Measurements from ENCODE around the gene P3H2.

DNA sequence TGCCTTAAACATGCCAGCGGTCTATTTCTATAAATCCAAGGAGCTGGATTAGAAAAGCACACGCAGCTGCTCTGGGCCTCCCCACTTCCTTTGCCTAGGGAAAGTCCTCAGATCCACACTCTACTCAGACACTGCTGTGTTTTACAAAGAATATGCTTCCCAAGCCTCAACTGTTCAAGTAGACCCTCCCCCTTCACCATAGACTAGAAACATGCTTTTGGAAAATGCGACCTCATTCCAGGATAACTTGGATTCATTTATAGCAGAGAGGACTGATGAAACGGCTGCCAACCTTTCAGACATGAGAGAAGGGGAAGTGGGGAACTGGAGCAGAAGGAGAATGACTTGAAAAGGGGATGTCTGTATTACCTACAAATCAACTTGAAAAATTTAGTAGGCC lies 64.0 kb downstream of the P3H2 start:
- TF ChIP-seq, protein P1, sequence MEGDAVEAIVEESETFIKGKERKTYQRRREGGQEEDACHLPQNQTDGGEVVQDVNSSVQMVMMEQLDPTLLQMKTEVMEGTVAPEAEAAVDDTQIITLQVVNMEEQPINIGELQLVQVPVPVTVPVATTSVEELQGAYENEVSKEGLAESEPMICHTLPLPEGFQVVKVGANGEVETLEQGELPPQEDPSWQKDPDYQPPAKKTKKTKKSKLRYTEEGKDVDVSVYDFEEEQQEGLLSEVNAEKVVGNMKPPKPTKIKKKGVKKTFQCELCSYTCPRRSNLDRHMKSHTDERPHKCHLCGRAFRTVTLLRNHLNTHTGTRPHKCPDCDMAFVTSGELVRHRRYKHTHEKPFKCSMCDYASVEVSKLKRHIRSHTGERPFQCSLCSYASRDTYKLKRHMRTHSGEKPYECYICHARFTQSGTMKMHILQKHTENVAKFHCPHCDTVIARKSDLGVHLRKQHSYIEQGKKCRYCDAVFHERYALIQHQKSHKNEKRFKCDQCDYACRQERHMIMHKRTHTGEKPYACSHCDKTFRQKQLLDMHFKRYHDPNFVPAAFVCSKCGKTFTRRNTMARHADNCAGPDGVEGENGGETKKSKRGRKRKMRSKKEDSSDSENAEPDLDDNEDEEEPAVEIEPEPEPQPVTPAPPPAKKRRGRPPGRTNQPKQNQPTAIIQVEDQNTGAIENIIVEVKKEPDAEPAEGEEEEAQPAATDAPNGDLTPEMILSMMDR (IDR thresholded peaks at IDR 0.05; ENCODE audit: borderline replicate concordance, extremely low read depth, low read length, poor library complexity, severe bottlenecking) = no peak
- TF ChIP-seq EZH2 (IDR thresholded peaks at IDR 0.05; ENCODE audit: borderline replicate concordance, low read depth, low read length, severe bottlenecking) = no peak
